HEK293 (cell line): ENCODE measurements around the gene CCDC102B.

Experiments
- CTCF ChIA-PET: fragments of 350-600 bp; formaldehyde crosslinking; extraction: SDS; loops from one replicate; lab custom pipeline; 2021; ENCODE audit warnings: antibody characterized with exemption; lab: Yijun Ruan, JAX
- POLR2A ChIA-PET: fragments of 300-600 bp; formaldehyde crosslinking; extraction: SDS; loops from one replicate; lab custom pipeline; 2020; ENCODE audit warnings: antibody characterized with exemption, inconsistent platforms; lab: Yijun Ruan, JAX
- H3K27ac ChIP-seq: fragments of 200-500 bp; sonication (Bioruptor generic); 2 replicates; pipeline ENCODE4 v1.5.1; 2014; ENCODE audit warnings: low read depth, low read length, control low read depth, inconsistent platforms; ENCODE audit errors: extremely low read depth
- H3K36me3 ChIP-seq, 2 experiments: fragments of 200-500 bp in 1 of 2; sonication (Bioruptor generic) in 1 of 2; 1 replicate in 1 of 2; 2 replicates in 1 of 2; pipeline ENCODE4 v1.5.1; 2014 to 2017; ENCODE audit warnings: inconsistent platforms in 2 of 2, low read length in 2 of 2; ENCODE audit not compliant: control insufficient read depth in 2 of 2, insufficient read depth in 1 of 2
- H3K4me1 ChIP-seq: fragments of 200-500 bp; sonication (Bioruptor generic); 2 replicates; pipeline ENCODE4 v1.5.1; 2014; ENCODE audit warnings: mild to moderate bottlenecking, low read length, inconsistent platforms; ENCODE audit not compliant: control insufficient read depth, insufficient read depth
- H3K4me3 ChIP-seq: 2 replicates; pipeline ENCODE4 v1.5.1; 2011; ENCODE audit warnings: low read depth, mild to moderate bottlenecking, control low read depth, low read length, moderate library complexity
- H3K9me3 ChIP-seq: fragments of 200-500 bp; sonication (Bioruptor generic); 2 replicates; pipeline ENCODE4 v1.5.1; 2014; ENCODE audit warnings: low read depth, low read length, inconsistent platforms; ENCODE audit not compliant: control insufficient read depth, insufficient read depth
- HOXD13 ChIP-seq: sonication (generic); formaldehyde crosslinking; IDR thresholded peaks from 2 replicates; pipeline ENCODE4 v1.8.0; 2022; ENCODE audit warnings: missing genetic modification reagents, borderline replicate concordance
- PRDM1 ChIP-seq: fragments of 450-650 bp; formaldehyde crosslinking; IDR thresholded peaks from 2 replicates; pipeline ENCODE4; 2016; ENCODE audit warnings: missing biosample characterization, missing genetic modification characterization
- YY1 ChIP-seq: fragments of 450-650 bp; formaldehyde crosslinking; IDR thresholded peaks from 2 replicates; pipeline ENCODE4 v1.5.1; 2018; ENCODE audit warnings: missing biosample characterization, missing genetic modification characterization
- ZNF18 ChIP-seq: fragments of 450-650 bp; formaldehyde crosslinking; IDR thresholded peaks from 2 replicates; pipeline ENCODE4 v1.5.1; 2016; ENCODE audit warnings: missing biosample characterization, missing genetic modification characterization
- ZNF184 ChIP-seq: fragments of 450-650 bp; IDR thresholded peaks from 2 replicates; pipeline ENCODE4 v1.5.1; 2018; ENCODE audit warnings: missing biosample characterization, mild to moderate bottlenecking, missing genetic modification characterization
- ZNF280C ChIP-seq: fragments of 450-650 bp; formaldehyde crosslinking; IDR thresholded peaks from 2 replicates; pipeline ENCODE4 v1.5.1; 2016; ENCODE audit warnings: missing biosample characterization, missing genetic modification characterization
- ZNF623 ChIP-seq: fragments of 450-650 bp; formaldehyde crosslinking; IDR thresholded peaks from 2 replicates; pipeline ENCODE4 v1.5.1; 2016; ENCODE audit warnings: missing biosample characterization, missing genetic modification characterization
- ZNF670 ChIP-seq: fragments of 450-650 bp; formaldehyde crosslinking; IDR thresholded peaks from 2 replicates; pipeline ENCODE4 v1.5.1; 2016; ENCODE audit warnings: missing biosample characterization, missing genetic modification characterization, low read depth
- ZNF777 ChIP-seq: fragments of 450-650 bp; formaldehyde crosslinking; IDR thresholded peaks from 2 replicates; pipeline ENCODE4 v1.5.1; 2017; ENCODE audit warnings: missing biosample characterization, missing genetic modification characterization, borderline replicate concordance
- TF ChIP-seq, protein P1 (sequence below): fragments of 450-650 bp; formaldehyde crosslinking; IDR thresholded peaks from 2 replicates; pipeline ENCODE4 v1.5.1; 2016; ENCODE audit warnings: missing biosample characterization, missing genetic modification characterization, borderline replicate concordance
- TF ChIP-seq, protein P2 (sequence below): fragments of 450-650 bp; formaldehyde crosslinking; IDR thresholded peaks from 2 replicates; pipeline ENCODE4 v1.5.1; 2017; ENCODE audit warnings: missing biosample characterization, missing genetic modification characterization
- TF ChIP-seq, protein P3 (sequence below): IDR thresholded peaks from 2 replicates; pipeline ENCODE4 v1.6.1; 2011; ENCODE audit warnings: mild to moderate bottlenecking, low read depth, low read length, borderline replicate concordance
- TF ChIP-seq, protein P4 (sequence below): fragments of 450-650 bp; formaldehyde crosslinking; IDR thresholded peaks from 2 replicates; pipeline ENCODE4 v1.5.1; 2017; ENCODE audit warnings: missing biosample characterization, missing genetic modification characterization
- TF ChIP-seq, protein P5 (sequence below): fragments of 450-650 bp; formaldehyde crosslinking; IDR thresholded peaks from 2 replicates; pipeline ENCODE4 v1.5.1; 2016; ENCODE audit warnings: missing biosample characterization, missing genetic modification characterization, borderline replicate concordance
- TF ChIP-seq, protein P6 (sequence below): fragments of 450-650 bp; formaldehyde crosslinking; IDR thresholded peaks from 2 replicates; pipeline ENCODE4 v1.5.1; 2016; ENCODE audit warnings: missing biosample characterization, missing genetic modification characterization

The CCDC102B gene

GRCh38 chr18:68919900-68920299, 122.0 kb downstream of the CCDC102B start:
- POLR2A ChIA-PET: no interaction called here
- Histone ChIP-seq H3K4me3 (no peak overlapping the region), H3K27ac (no peak overlapping the region), H3K9me3 (no peaks in the 10 kb centered on the region), H3K4me1 (no peaks in the 10 kb centered on the region), H3K36me3 (no peaks in the 10 kb centered on the region)
- CTCF ChIA-PET: no interaction called here
- TF ChIP-seq ZNF670 (tag by site-specific recombination): no peak
- TF ChIP-seq, protein P1, sequence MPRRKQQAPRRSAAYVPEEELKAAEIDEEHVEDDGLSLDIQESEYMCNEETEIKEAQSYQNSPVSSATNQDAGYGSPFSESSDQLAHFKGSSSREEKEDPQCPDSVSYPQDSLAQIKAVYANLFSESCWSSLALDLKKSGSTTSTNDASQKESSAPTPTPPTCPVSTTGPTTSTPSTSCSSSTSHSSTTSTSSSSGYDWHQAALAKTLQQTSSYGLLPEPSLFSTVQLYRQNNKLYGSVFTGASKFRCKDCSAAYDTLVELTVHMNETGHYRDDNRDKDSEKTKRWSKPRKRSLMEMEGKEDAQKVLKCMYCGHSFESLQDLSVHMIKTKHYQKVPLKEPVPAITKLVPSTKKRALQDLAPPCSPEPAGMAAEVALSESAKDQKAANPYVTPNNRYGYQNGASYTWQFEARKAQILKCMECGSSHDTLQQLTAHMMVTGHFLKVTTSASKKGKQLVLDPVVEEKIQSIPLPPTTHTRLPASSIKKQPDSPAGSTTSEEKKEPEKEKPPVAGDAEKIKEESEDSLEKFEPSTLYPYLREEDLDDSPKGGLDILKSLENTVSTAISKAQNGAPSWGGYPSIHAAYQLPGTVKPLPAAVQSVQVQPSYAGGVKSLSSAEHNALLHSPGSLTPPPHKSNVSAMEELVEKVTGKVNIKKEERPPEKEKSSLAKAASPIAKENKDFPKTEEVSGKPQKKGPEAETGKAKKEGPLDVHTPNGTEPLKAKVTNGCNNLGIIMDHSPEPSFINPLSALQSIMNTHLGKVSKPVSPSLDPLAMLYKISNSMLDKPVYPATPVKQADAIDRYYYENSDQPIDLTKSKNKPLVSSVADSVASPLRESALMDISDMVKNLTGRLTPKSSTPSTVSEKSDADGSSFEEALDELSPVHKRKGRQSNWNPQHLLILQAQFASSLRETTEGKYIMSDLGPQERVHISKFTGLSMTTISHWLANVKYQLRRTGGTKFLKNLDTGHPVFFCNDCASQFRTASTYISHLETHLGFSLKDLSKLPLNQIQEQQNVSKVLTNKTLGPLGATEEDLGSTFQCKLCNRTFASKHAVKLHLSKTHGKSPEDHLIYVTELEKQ (tag by site-specific recombination): no peak

- Histone ChIP-seq H3K4me1 (no peaks in the 10 kb centered on the region), H3K9me3 (no peaks in the 10 kb centered on the region), H3K4me3 (no peak overlapping the region), H3K36me3 (no peaks in the 10 kb centered on the region), H3K27ac (no peak overlapping the region)
- POLR2A ChIA-PET: no interaction called here
- CTCF ChIA-PET: no interaction called here
- TF ChIP-seq, protein P2, sequence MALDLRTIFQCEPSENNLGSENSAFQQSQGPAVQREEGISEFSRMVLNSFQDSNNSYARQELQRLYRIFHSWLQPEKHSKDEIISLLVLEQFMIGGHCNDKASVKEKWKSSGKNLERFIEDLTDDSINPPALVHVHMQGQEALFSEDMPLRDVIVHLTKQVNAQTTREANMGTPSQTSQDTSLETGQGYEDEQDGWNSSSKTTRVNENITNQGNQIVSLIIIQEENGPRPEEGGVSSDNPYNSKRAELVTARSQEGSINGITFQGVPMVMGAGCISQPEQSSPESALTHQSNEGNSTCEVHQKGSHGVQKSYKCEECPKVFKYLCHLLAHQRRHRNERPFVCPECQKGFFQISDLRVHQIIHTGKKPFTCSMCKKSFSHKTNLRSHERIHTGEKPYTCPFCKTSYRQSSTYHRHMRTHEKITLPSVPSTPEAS (tag by site-specific recombination): no peak
- TF ChIP-seq, protein P3, sequence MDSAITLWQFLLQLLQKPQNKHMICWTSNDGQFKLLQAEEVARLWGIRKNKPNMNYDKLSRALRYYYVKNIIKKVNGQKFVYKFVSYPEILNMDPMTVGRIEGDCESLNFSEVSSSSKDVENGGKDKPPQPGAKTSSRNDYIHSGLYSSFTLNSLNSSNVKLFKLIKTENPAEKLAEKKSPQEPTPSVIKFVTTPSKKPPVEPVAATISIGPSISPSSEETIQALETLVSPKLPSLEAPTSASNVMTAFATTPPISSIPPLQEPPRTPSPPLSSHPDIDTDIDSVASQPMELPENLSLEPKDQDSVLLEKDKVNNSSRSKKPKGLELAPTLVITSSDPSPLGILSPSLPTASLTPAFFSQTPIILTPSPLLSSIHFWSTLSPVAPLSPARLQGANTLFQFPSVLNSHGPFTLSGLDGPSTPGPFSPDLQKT: no peak
- TF ChIP-seq HOXD13 (CRISPR knock-in tag): no peak
Observed at GRCh38 chr18:68922392-68922791, 124.5 kb downstream of the CCDC102B start.

DNA sequence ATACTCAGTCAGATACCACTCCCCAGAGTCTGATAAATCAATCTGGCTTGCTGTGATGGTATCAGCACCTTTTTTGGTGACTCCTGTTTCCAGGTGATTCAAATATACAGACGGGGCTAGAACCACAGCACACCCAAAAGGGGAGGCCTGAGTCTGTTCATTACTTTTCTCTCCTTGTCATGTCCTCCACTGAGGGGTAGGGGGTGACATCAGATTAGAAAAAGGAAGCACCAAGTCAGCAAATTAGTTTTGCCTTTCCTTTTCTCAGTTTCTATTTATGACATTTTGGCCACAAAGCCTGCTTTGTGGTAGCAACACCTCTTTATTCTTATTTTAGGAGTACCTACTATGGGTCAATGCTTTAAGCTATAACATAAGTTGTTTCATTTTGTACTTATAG, 127.4 kb downstream of the CCDC102B start:
- Histone ChIP-seq H3K27ac (no peak overlapping the region), H3K9me3 (no peaks in the 10 kb centered on the region), H3K4me3 (no peak overlapping the region), H3K36me3 (no peaks in the 10 kb centered on the region), H3K4me1 (no peaks in the 10 kb centered on the region)
- CTCF ChIA-PET: interaction anchor here (0.8 kb wide), 1 partner anchor 9 kb away, joined by 3 read pairs; no protein-coding TSS in a partner anchor
- POLR2A ChIA-PET: no interaction called here
- TF ChIP-seq ZNF623 (no peak), YY1 (tag by site-specific recombination) (no peak), ZNF18 (tag by site-specific recombination) (no peak), ZNF280C (tag by site-specific recombination) (no peak), PRDM1 (tag by site-specific recombination) (no peak), ZNF777 (tag by site-specific recombination) (no peak), ZNF184 (tag by site-specific recombination) (no peak)
- TF ChIP-seq, protein P4, sequence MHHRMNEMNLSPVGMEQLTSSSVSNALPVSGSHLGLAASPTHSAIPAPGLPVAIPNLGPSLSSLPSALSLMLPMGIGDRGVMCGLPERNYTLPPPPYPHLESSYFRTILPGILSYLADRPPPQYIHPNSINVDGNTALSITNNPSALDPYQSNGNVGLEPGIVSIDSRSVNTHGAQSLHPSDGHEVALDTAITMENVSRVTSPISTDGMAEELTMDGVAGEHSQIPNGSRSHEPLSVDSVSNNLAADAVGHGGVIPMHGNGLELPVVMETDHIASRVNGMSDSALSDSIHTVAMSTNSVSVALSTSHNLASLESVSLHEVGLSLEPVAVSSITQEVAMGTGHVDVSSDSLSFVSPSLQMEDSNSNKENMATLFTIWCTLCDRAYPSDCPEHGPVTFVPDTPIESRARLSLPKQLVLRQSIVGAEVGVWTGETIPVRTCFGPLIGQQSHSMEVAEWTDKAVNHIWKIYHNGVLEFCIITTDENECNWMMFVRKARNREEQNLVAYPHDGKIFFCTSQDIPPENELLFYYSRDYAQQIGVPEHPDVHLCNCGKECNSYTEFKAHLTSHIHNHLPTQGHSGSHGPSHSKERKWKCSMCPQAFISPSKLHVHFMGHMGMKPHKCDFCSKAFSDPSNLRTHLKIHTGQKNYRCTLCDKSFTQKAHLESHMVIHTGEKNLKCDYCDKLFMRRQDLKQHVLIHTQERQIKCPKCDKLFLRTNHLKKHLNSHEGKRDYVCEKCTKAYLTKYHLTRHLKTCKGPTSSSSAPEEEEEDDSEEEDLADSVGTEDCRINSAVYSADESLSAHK (tag by site-specific recombination): no peak
- TF ChIP-seq, protein P5, sequence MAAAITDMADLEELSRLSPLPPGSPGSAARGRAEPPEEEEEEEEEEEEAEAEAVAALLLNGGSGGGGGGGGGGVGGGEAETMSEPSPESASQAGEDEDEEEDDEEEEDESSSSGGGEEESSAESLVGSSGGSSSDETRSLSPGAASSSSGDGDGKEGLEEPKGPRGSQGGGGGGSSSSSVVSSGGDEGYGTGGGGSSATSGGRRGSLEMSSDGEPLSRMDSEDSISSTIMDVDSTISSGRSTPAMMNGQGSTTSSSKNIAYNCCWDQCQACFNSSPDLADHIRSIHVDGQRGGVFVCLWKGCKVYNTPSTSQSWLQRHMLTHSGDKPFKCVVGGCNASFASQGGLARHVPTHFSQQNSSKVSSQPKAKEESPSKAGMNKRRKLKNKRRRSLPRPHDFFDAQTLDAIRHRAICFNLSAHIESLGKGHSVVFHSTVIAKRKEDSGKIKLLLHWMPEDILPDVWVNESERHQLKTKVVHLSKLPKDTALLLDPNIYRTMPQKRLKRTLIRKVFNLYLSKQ (tag by site-specific recombination): no peak
- TF ChIP-seq, protein P6, sequence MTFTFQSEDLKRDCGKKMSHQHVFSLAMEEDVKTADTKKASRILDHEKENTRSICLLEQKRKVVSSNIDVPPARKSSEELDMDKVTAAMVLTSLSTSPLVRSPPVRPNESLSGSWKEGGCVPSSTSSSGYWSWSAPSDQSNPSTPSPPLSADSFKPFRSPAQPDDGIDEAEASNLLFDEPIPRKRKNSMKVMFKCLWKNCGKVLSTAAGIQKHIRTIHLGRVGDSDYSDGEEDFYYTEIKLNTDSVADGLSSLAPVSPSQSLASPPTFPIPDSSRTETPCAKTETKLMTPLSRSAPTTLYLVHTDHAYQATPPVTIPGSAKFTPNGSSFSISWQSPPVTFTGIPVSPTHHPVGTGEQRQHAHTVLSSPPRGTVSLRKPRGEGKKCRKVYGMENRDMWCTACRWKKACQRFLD (tag by site-specific recombination): no peak
